RWPE2 (cell line): Measurements from ENCODE around the gene PAX6.
A peak's percentile ranks its signal among the peaks of the same experiment; 100 is the strongest.

Experiments
- ATAC-seq: fragments of 200-7000 bp; cut with Tn5 transposase; 3 replicates; pipeline ENCODE4 v1.9.1; 2021; ENCODE audit warnings: low read depth
- DNase-seq: peaks from one replicate; pipeline ENCODE4 v3.0.0-alpha.2; 2020; ENCODE audit warnings: low spot score
- H3K27ac ChIP-seq: fragments of 450-650 bp; 2 replicates; pipeline ENCODE4 v1.5.1; 2017; ENCODE audit warnings: mild to moderate bottlenecking; ENCODE audit not compliant: poor library complexity, severe bottlenecking
- H3K27me3 ChIP-seq: fragments of 250-450 bp; sonication (Bioruptor Pico); 2 replicates; pipeline ENCODE4 v1.5.1; 2021; ENCODE audit warnings: mild to moderate bottlenecking, moderate library complexity; ENCODE audit not compliant: insufficient read depth, poor library complexity, severe bottlenecking
- H3K36me3 ChIP-seq: fragments of 250-450 bp; sonication (Bioruptor Pico); 2 replicates; pipeline ENCODE4 v1.5.1; 2020; ENCODE audit warnings: low read depth, mild to moderate bottlenecking, moderate library complexity
- H3K4me1 ChIP-seq: fragments of 250-450 bp; sonication (Bioruptor Pico); 2 replicates; pipeline ENCODE4 v1.5.1; 2021; ENCODE audit warnings: mild to moderate bottlenecking, moderate library complexity; ENCODE audit not compliant: insufficient read depth, poor library complexity, severe bottlenecking
- H3K4me3 ChIP-seq: fragments of 250-450 bp; sonication (Bioruptor Pico); 2 replicates; pipeline ENCODE4 v1.5.1; 2021; ENCODE audit warnings: mild to moderate bottlenecking, moderate library complexity; ENCODE audit not compliant: severe bottlenecking
- H3K9me3 ChIP-seq: fragments of 250-450 bp; sonication (Bioruptor Pico); 2 replicates; pipeline ENCODE4 v1.5.1; 2021; ENCODE audit warnings: mild to moderate bottlenecking, moderate library complexity; ENCODE audit not compliant: severe bottlenecking
- TF ChIP-seq, protein P1 (sequence below): fragments of 450-650 bp; IDR thresholded peaks from one replicate; pipeline ENCODE4 v1.5.1; 2017; ENCODE audit warnings: mild to moderate bottlenecking, moderate library complexity; ENCODE audit not compliant: poor library complexity, severe bottlenecking

PAX6 gene

DNA sequence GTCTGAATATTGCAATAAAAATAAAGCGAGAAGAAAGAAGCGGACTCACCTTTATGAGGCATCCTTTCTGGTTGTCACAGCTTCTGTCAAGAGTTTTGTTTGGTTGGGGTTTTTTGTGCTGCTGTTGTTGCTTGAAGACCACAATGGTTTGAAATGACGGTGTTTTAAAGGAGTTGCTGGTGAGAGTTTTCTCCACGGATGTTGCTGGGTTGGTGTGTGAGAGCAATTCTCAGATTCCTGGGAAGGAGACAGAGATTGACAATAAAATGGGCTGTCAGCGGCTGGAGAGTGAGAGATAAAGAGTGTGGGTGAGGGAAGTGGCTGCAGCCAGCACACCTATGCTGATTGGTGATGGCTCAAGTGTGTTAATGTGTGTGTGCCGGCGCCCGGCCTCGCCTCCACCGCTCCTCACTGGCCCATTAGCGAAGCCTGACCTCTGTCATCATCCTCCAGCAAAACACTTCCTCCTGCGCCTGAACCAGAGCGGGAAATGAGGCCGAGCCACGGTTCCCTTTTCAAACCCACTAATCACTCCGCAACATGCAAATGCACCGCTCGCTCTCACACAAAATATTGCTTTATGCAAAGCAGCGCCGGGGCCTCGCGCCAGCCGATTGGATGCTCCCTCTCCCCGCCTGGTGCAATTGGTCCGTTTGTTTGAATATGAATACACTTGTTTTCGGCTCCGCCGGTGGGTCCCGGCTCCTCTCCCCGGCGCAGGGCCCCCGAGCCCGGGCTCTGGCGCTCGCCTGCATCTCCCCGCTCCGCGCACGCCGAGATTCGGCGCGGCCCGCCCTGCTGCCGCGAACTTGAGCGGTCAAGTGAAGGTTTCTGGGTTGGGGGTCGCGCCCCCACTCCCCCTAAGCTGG, at the start of gene PAX6:
Gene PAX6, minus strand, starts transcription at position 544 of the 869 bp plus-strand sequence. CDS start 4,911 bp downstream, outside the sequence.
- Histone ChIP-seq H3K4me3 (peak within 1 kb of the TSS; percentile 17), H3K36me3 (no peaks in the 10 kb centered on the region), H3K4me1 (no peaks in the 10 kb centered on the region), H3K9me3 (no peaks in the 10 kb centered on the region), H3K27ac (no peak within 1 kb of the TSS), H3K27me3 (peaks cover 99% of the 10 kb centered on the region)
- ATAC-seq (peak; percentile 16; the same call in 2 of the 3 replicates), DNase-seq (no peak)
- TF ChIP-seq, protein P1, sequence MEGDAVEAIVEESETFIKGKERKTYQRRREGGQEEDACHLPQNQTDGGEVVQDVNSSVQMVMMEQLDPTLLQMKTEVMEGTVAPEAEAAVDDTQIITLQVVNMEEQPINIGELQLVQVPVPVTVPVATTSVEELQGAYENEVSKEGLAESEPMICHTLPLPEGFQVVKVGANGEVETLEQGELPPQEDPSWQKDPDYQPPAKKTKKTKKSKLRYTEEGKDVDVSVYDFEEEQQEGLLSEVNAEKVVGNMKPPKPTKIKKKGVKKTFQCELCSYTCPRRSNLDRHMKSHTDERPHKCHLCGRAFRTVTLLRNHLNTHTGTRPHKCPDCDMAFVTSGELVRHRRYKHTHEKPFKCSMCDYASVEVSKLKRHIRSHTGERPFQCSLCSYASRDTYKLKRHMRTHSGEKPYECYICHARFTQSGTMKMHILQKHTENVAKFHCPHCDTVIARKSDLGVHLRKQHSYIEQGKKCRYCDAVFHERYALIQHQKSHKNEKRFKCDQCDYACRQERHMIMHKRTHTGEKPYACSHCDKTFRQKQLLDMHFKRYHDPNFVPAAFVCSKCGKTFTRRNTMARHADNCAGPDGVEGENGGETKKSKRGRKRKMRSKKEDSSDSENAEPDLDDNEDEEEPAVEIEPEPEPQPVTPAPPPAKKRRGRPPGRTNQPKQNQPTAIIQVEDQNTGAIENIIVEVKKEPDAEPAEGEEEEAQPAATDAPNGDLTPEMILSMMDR = no peak

DNA sequence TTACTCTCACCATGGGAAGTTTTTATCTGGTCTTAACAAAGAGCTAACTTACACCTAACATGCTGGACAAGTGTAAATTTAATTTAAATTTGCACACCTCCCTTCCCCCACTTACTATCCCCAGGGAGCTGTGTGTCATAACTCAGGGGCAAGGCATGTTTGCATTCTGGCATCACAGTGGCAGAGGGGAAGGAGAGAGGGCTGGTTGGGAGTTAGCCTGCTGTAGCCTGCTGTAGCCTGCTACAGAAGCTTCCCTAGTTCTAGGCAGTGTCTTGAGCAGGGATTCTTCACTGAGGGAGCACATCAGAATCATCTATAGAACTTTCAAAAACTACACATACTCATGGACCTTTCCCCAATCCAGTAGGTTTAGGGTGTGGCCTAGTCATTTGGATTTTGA, 49.3 kb upstream of the PAX6 start:
- no peaks in the 10 kb centered on the region for H3K36me3 ChIP-seq
- ATAC-seq (no peak), DNase-seq (no peak)
- TF ChIP-seq, protein P1 = no peak
- H3K9me3 ChIP-seq = no peaks in the 10 kb centered on the region
- no peak overlapping the region for H3K4me3 ChIP-seq
- no peaks in the 10 kb centered on the region for H3K4me1 ChIP-seq
- H3K27ac ChIP-seq = no peak overlapping the region
- no peaks in the 10 kb centered on the region for H3K27me3 ChIP-seq

DNA sequence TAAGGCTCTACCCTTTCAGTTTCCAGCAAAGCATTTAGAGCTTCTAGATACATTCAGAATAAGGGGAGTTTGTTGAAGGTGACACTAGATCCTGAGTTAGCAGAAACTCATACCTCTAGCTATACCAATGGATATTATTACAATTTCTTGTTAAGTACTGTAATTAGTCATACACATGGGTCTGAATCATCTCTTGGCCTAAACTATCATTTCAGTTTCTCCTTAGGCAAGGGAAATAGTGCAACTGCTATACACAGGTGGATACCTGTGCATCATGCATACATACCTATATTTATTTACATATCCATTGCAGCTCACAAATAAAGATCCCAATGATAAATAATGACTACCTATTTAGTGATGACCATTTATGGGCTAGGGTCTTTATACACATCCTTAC, 45.1 kb upstream of the PAX6 start:
- TF ChIP-seq, protein P1 = no peak
- Histone ChIP-seq H3K4me1 (no peaks in the 10 kb centered on the region), H3K27me3 (peaks cover 2% of the 10 kb centered on the region), H3K27ac (no peak overlapping the region), H3K36me3 (no peaks in the 10 kb centered on the region), H3K9me3 (no peaks in the 10 kb centered on the region), H3K4me3 (no peak overlapping the region)
- ATAC-seq (peak; percentile 77), DNase-seq (no peak)

DNA sequence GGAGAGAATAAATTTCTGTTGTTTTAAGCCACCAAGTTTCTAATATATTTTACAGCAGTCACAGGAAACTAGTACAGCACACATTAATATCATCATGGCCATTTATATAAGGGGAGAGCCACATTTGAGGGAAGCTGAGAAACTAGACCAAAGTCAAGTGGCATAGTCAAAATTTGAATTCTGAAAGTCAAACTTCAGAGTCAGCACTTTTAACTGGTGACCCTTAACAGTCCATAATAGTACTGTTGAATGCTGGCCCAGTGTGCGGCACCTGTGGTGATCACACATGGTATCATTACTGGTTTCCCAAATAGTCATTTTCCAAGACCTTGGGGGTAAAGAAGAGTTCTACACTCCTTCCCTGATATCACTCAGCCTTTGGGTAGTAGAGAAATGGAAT, 44.3 kb upstream of the PAX6 start:
- H3K4me3 ChIP-seq = no peak overlapping the region
- no peaks in the 10 kb centered on the region for H3K4me1 ChIP-seq
- TF ChIP-seq, protein P1 = no peak
- ATAC-seq (no peak), DNase-seq (no peak)
- H3K9me3 ChIP-seq = no peaks in the 10 kb centered on the region
- peaks cover 2% of the 10 kb centered on the region for H3K27me3 ChIP-seq
- no peaks in the 10 kb centered on the region for H3K36me3 ChIP-seq
- no peak overlapping the region for H3K27ac ChIP-seq

DNA sequence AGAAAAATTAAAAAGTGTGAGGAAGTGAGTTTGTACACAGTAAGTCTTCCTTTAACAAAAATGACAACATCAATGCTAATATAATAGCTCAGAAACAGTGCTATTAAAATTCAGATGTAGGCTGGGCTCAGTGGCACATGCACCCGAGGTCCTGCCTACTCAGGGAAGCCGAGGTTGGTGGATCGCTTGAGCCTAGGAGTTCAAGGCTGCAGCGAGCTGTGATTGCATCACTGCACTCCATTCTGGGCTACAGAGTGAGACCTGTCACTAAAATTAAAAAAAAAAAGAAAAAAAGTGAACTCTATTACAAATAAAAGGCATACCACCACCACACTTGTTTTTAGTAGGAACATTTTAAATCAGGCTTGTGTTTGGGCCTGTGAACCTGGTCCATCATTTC, 39.2 kb upstream of the PAX6 start:
- no peak for ATAC-seq
- Histone ChIP-seq H3K4me1 (no peaks in the 10 kb centered on the region), H3K9me3 (no peaks in the 10 kb centered on the region), H3K4me3 (no peak overlapping the region), H3K27me3 (peaks cover 2% of the 10 kb centered on the region), H3K27ac (no peak overlapping the region), H3K36me3 (no peaks in the 10 kb centered on the region)
- DNase-seq = no peak
- TF ChIP-seq, protein P1 = no peak
